ENCODE data around the gene HLCS. TPM values are rescaled to one million over a fixed set of nuclear protein-coding genes. Genes with fewer than 3 reads are reported as not detected.

HLCS gene
- total RNA-seq, 1 donor from 2014 or later, result 15.0 TPM

DNA sequence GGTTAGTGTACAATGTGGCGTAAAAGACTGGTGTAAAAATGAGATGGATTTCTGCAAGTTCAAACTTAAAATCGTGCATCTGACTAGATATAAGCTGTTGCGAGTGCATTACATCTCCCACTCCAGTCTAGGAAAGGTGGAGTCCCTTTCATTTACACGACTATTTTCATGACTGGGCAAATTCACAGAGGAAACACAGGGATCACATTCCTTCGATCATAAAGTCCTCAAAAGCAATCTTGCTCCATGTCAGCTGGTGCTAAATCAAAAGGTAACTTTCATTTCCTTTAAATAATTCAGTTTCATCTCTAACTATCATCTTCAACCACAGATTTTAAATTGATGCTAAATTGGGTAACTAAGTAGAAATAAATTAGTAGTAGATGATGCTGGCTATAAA, 100.0 kb downstream of the HLCS start:
- DNase-seq (ENCODE audit: low spot score), result no peak
- no peak for ATAC-seq
- intact Hi-C loops (cut with DNase I), result no loop called here

DNA sequence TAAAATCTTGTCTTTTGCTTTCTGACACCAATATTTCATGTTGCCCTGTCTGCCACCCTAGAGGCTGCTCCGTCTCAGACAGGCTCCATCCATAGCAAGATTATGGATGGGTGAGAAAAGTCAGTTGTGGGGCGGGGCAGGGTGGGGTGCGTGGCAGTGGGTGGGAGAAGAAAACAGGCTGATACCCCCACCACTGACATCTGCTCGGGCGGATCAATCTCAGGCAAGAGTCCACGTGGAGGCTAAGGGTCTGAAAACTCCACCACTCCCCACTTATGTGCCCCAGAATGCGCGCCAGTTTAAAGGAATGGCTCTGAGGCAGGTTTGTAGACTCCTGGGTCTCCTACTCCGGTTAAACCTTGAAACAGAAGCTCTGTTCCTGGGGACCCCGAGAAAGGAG, 101.5 kb downstream of the HLCS start:
- intact Hi-C loops (cut with DNase I), result no loop called here
- ATAC-seq, result no peak
- no peak for DNase-seq (ENCODE audit: low spot score)

DNA sequence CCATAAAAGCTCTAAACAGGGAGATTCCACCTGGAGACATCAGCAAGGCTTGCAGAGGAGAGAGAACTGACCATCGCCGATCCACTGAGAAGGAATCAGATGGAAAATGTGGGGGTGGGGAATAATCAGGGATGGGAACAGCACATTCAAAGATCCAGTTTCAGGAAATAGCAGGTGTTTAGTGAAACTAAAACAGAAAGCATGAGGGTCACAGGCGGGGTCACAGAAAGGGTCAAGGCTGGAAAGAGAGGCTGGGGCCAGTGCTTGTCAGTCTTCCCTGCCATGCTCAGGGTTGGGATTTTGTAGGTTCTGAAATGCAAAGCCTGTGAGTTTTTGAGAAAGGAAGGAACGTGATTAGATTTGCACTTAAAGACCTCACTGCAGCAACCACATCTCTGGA, 103.2 kb downstream of the HLCS start:
- ATAC-seq (no peak), DNase-seq (ENCODE audit: low spot score) (no peak)
- intact Hi-C loops (cut with DNase I), result no loop called here

DNA sequence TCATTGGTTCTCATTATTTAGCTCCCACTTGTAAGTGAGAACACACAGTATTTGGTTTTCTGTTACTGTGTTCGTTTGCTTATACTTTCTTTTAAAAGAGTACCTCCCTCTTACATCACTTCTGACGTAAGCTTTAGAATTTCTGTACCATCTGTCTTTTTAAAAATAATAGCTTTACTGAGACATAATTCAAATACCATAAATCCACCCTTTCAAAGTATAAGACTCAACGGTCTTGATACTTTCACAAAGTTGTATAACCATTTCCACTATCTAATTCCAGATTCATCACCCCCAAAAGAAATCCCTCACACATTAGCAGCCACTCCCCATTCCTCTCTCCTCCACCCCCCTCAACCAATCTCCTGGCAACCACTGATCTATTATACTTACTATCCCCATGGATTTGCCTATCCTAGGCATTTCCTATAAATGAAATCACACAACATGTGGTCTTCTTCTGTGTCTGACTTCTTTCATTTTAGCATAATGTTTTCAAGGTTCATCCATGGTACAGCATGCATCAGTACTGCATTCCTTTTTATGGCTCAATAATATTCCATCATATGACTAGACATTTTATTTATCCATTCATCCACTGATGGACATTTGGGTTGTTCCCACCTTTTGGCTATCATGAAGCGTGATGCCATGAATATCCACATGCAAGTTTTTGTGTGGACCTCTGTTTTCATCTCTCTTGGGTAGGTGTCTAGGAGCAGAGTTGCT, 104.7 kb downstream of the HLCS start:
- ATAC-seq, result no peak
- DNase-seq (ENCODE audit: low spot score), result no peak
- intact Hi-C loops (cut with DNase I), result no loop called here

DNA sequence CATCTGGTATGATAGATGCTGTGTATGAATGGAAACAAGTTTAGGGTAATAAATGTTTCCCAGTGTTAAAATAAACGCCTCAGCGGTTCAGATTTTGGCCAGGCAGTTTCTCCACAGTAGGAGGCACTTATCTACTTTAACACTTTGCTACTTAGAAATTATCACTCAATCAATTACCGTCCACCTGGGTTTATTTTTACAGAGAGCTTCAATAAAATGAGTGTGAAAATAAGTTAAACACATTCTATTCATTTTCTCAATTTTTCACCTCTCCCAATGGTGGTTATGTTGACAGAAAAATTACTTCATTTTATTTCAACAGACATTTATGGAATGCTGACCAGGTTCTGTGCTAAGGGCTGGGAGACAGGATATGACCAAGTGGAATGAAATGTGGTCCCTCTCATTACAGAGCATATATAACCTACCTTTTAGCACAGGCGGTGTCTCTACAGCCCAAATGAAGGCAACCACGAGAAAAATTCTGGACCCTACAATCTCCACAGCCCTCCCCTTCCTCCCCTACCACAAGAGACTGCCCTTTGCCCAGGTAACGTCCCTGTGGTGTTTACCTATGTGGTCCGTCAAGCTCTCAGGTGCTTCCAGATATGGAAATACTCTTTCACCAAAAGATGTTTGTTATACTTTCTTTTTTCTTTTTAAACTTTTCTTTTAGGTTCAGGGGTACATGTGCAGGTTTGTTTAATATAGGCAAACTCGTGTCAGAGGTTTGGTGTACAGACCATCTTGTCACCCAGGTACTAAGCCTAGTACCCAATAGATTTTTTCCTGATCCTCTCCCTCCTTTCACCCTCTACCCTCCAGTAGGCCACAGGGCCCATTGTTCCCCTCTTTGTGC, 105.5 kb downstream of the HLCS start:
- DNase-seq (ENCODE audit: low spot score) (no peak), ATAC-seq (no peak)
- intact Hi-C loops (cut with DNase I), result no loop called here

DNA sequence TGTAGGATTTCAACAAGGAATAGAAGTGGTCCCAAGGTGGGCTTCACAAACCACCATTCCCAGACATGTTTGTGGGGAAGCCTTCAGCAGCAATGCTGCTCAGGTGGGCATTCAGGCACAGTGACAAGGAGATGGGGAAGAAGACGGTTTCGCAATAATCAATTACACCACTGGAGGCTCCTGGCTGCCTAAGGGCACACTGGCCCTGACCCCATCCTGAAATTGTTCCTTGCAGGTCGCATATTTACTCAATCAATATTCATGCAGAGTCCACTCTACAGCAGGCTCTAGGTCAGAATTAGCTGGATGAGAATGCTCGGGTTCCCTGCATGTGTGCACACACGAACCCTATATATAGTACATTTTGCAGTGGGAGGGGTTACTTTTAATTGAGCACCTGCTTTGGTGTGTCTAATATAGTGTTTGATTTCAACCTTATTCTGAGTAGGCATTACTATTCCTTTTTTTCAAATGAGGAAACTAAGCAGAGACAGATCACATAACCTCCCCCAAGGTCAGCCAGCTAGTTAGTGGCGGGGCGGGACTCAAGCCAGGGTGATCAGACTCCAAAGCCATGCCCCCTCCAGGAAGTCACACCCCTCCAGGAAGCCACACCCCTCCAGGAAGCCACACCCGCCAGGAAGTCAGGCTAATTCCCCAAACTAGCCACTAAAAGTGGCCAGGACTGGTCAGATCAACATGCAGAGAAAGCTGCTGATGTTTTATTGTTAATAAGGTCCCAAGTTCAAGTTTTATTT, 106.5 kb downstream of the HLCS start:
- ATAC-seq (peak; percentile 73), DNase-seq (ENCODE audit: low spot score) (peak; percentile 69)
- intact Hi-C loops (cut with DNase I), result no loop called here

DNA sequence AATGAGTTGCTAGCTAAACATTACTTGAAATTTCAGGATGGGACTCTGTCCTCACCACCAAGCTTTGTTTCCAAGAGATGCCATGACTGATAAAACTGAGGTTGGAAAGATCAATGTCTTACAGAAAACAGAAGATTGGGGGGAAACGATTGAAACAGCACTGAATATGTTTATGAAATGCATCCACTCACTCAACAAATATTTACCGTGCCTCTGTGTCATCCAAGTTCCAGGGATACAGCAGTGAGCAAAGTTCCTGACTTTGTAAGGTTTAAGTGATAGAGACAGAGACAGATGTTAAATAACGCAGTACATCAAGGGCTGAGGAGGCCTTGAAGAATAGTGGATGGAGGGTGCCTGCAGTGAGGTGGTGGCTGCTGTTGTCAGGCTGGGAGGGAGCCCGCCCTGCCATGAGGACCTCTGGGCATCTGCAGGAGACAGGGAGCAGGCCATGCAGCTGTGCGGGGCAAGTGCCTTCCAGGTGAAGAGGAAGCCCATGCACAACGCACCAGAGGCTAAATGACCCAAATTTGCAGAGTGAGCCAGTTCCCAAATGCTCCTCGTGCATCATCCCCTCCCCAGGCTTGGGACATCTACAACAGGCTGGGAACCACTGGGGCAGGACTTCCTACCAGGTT, 108.0 kb downstream of the HLCS start:
- intact Hi-C loops (cut with DNase I), result no loop called here
- ATAC-seq (no peak), DNase-seq (ENCODE audit: low spot score) (no peak)

DNA sequence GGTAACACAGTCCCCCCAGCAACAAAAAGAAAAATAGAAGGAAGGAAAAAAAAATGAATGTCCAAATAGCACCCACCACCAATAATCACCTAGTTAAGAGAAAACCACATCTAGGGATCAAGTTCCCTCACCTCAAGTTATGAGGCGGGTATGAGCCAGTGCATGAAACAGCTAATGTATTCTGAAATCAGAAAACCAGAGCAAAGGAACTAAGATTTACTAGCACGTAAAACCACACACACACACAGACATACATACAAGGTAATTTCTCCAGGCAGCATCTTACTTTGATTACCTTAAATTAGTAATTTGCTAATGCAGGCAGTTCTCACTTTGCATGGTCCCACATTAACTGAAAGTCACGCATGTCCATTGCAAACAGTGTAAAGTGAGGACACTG, 109.8 kb downstream of the HLCS start:
- DNase-seq (ENCODE audit: low spot score) (no peak), ATAC-seq (no peak)
- intact Hi-C loops (cut with DNase I), result no loop called here

DNA sequence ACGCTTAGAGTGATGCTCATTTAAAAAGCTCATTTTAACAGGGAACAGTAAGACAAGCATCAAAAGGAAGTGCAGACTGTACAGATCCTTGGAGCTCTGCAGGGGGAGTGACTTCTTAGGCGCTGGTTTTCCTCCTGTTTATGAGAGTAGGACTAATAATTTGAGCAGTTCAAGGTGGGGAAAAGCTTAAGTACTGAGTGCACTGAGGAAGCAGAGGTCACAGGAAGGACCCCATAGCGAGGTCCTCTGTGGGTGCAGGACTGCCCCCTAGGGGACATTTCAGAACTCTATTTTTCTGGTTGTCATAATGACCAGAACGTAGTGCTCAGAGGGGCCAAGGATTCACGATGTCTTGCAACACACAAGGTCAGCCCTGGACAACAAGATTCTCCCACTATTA, 112.1 kb downstream of the HLCS start:
- ATAC-seq (no peak), DNase-seq (ENCODE audit: low spot score) (no peak)
- intact Hi-C loops (cut with DNase I), result no loop called here

DNA sequence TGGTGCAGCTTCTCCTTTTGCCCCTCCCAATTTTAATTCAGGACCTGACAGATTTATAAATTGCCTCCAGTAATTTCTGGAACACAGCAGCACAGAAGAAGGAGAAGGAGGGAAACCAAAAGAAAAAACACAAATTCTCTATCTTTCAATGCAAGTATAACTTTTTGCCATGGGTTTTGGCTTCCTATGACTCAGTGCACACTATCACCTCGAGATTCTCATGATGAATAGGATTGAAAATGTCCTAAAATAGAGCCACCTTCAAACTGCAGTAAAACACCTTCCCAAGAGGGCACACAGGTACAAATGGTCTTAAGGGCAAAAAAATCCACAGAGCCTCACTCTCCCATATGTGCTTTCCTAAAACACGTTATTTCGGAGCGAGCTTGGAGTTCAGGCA, 113.6 kb downstream of the HLCS start:
- no peak for ATAC-seq
- intact Hi-C loops (cut with DNase I), result no loop called here
- DNase-seq (ENCODE audit: low spot score), result no peak

DNA sequence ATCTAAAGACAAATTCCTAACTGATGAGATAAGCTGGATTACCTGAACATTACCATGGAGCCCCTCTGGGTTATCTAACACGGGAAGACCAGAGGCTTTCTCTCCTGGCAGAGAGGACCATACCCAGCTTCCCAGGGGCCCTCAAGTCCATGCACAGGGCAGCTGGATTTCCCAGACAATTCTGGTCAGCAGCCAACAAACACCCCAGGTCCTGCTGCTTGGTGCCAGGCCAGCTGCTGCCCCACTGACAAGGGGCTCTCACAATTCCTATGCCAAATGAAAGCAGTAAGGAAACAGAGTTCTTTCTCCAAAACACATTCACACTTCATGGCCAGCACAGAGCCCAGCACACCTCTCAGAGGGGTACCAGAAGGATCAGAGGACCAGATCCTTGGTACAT, 114.2 kb downstream of the HLCS start:
- intact Hi-C loops (cut with DNase I), result no loop called here
- DNase-seq (ENCODE audit: low spot score) (no peak), ATAC-seq (no peak)

DNA sequence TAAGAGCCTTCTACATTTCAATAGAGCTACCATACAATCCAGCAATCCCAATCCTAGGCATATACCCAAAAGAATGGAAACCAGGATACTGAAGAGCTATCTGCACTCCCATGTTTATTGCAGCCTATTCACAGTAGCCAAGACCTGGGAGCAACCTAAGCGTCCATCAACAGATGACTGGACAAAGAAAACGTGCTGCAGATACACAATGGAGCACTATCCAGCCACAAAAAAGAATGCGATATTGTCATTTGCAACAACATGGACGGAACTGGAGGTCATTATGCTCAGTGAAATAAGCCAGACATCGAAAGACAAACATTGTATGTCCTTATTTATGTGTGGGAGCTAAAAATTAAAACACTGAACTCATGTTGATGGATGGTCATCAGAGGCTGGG, 115.3 kb downstream of the HLCS start:
- intact Hi-C loops (cut with DNase I), result no loop called here
- no peak for DNase-seq (ENCODE audit: low spot score)
- ATAC-seq, result no peak

DNA sequence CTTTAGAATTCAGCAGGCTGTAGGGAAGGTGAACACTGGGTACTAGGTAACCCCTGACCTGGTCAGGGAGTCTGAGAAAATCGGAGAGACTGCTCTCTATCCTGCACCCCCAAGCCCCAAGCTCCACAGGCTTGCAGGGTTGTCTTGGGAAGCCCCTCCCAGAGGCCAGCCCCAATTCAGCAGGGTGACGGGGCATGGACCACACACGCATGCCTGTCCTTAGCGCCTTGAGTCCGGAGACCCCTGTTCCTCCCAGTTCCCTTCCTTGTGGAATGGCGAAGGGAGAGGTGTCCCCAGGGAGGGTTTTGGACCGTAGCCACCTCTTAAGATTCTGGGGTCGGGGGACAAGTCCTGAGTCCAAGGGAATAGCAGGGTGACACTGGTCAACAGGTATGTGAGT, 116.1 kb downstream of the HLCS start:
- ATAC-seq (no peak), DNase-seq (ENCODE audit: low spot score) (no peak)
- intact Hi-C loops (cut with DNase I), result no loop called here

DNA sequence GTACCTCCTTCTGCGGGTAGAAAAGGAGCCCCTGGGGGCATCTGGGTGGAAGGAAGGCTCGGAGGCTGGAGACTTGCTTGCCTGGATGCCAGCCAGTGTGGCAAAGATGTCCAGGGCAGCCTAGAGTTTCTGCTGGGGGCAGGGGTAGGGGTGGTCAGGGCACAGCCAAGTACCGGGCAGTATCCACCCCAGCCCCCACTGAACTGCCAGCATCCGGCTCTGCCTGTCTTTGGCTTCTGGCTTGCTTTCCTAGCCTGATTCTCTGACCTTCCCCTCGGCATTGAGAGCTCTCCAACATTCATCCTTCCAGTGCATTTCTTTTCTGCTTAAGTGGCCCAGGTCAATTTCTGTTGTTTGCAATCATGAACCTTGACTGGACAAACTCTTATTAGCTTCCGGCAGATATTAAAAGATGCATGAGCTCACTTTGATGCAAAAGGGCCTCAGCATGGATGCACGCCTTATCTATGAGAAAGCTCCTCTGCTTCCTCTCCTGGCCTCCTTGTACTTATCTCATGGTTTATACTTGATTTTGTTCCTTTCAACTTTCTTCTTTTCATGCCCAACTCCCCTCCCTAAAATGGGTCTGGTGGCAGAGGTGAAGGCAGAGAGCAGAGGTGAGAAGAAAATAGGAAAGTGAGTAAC, 116.9 kb downstream of the HLCS start:
- no peak for DNase-seq (ENCODE audit: low spot score)
- intact Hi-C loops (cut with DNase I), result no loop called here
- ATAC-seq, result no peak

DNA sequence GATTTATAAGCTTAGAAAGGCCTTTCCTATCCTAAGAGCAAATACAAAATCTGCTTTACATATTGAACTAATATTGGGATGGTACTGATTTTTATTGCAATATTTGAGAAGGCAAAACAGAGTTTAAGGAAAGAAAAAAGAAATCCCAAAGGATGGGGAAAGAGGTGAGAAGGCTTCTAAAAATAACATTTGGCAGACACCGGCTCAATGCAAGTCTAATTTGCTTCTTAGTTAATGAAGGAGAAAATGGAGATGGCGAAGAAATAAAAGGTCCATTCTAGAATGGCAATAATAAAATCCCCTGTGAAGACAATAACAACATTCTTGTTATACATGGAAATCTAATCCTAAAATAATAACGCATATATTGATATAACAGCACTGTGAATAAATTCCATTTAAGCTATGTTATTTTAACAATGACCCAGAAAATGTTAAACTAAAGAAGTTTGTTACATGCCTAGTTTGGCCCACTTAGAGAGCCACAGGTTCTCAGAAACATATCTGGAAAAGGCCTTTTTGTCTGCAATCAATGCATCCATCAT, 117.7 kb downstream of the HLCS start:
- ATAC-seq (no peak), DNase-seq (ENCODE audit: low spot score) (no peak)
- intact Hi-C loops (cut with DNase I), result no loop called here

DNA sequence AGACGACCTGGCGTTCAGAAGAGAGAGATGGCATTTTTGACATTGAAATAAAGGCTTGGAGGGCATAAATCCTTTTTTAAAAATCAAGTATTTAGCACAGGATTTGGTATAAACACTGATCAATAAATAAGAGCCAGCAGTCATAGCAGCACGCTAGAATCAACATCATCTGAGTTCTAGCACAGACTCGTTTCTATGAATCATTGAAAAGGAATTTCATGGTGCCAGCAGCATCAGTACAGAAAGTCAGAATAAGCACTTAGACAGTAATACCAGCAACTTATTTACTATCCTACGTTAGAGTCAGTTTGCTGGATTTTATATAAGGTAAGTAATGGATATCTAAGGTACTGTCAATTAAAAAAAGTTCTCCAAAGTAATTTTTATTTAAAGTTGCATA, 119.3 kb downstream of the HLCS start:
- ATAC-seq (no peak), DNase-seq (ENCODE audit: low spot score) (no peak)
- intact Hi-C loops (cut with DNase I), result no loop called here

DNA sequence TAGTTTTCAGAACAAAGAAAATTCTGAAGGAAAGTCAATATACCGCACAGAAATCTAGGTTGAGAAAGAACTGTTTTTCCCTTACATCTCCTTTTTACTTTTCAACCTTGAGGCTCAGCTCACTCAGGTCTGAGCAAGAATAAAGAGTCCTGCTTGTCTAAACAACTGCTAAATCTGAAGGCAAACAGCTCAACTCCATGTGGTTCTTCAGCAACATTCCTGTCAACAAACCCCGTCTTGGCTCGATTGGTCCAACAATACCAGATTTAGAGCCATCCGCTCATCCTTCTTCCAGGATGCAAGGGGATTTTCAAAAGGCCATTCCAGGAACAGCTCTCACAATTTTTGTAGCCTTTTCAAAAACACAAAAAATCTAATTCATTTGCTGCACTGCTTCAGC, 119.8 kb downstream of the HLCS start:
- DNase-seq (ENCODE audit: low spot score) (no peak), ATAC-seq (no peak)
- intact Hi-C loops (cut with DNase I), result no loop called here

DNA sequence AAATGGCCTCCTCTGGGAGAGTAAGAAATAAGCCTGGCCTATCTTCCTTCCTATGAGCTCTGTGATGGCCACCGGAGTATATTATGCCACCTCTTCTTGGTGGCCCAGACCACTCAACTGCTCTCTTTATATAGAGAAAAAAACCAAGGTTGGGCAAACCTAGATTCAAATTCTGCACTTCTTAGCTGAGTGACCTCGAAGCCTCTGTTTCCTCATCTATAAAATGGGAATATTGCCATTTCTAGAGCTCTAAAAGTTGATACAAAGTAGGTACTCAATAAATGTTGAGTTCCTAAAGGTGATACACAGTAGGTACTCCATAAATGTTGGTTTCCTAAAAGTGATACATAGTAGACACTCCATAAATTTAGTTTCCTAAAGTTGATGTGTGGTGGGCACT, 120.7 kb downstream of the HLCS start:
- ATAC-seq, result no peak
- intact Hi-C loops (cut with DNase I), result no loop called here
- DNase-seq (ENCODE audit: low spot score), result no peak

DNA sequence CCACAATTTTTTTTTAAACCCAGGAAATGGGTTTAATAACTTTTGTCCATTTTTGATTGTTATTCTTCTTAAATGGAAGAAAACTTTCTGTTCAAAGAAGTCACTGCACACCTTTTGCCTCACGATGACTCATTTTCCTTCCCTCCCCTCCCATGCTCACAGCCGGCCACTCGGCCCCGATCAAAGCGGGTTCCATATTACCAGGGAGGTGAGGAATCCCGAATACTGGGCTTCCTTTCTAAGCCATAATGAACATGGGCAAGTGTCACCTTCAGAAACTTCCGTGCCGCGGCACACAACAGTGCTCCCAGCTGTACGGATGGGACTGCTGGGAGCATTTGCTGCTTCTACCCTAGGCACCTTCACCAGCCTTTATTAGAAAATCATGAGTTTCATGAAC, 121.4 kb downstream of the HLCS start:
- no peak for ATAC-seq
- intact Hi-C loops (cut with DNase I), result no loop called here
- no peak for DNase-seq (ENCODE audit: low spot score)

Measured in sciatic nerve (tissue), 2 donors.